WERI-Rb-1 (cell line): Measurements from ENCODE around the gene KCTD10.

ENCODE experiments used
- DNase-seq: peaks from one replicate; pipeline ENCODE4 v3.0.0-alpha.2; 2020
- H3K27ac ChIP-seq: fragments of 250-450 bp; sonication (Bioruptor Pico); 2 replicates; pipeline ENCODE4 v1.5.1; 2020; ENCODE audit warnings: mild to moderate bottlenecking, moderate library complexity
- H3K27me3 ChIP-seq: fragments of 250-450 bp; sonication (Bioruptor Pico); 2 replicates; pipeline ENCODE4 v1.5.1; 2021; ENCODE audit warnings: mild to moderate bottlenecking, low read depth, moderate library complexity; ENCODE audit not compliant: insufficient read depth, severe bottlenecking
- H3K36me3 ChIP-seq: fragments of 250-450 bp; sonication (Bioruptor Pico); 2 replicates; pipeline ENCODE4 v1.5.1; 2020; ENCODE audit warnings: mild to moderate bottlenecking, moderate library complexity
- H3K4me3 ChIP-seq: 2 replicates; pipeline ENCODE4 v1.5.1; 2011; ENCODE audit warnings: low read depth, mild to moderate bottlenecking, control low read depth, low read length
- H3K9me3 ChIP-seq: fragments of 250-450 bp; sonication (Bioruptor Pico); 2 replicates; pipeline ENCODE4 v1.5.1; 2021; ENCODE audit warnings: mild to moderate bottlenecking, moderate library complexity; ENCODE audit not compliant: severe bottlenecking
- CTCF ChIP-seq: IDR thresholded peaks from 2 replicates; pipeline ENCODE4 v1.5.1; 2011; ENCODE audit warnings: low read depth, mild to moderate bottlenecking, control low read depth, inconsistent platforms, low read length

The KCTD10 gene

GRCh38 chr12:109521831-109522230, 44.7 kb upstream of the KCTD10 start:
- TF ChIP-seq CTCF, result no peak
- Histone ChIP-seq H3K27me3 (no peaks in the 10 kb centered on the region), H3K36me3 (peaks cover 30% of the 10 kb centered on the region), H3K4me3 (no peak overlapping the region), H3K27ac (peak overlapping the region; percentile 97), H3K9me3 (no peaks in the 10 kb centered on the region)
- DNase-seq, result no peak

DNA sequence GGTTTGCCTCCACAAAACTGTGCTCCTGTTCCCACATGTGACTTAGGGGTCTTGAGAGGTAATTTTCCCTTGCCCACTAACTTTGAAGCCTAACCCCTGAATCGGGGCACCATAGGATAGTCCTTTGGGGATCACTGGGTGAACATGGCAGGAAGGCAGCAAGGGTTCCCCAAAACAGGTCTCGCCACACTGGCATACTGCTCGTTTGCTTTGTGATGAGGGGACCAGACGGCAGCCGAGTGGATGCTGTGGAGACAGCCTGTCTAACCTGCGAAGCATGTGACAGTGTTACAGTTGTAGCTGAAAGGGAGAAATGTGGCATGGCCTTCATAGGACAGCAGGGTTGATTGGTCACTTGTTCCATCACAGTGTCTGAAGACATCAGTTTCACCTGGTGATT, 42.7 kb upstream of the KCTD10 start:
- Histone ChIP-seq H3K27ac (peak overlapping the region; percentile 86), H3K9me3 (no peaks in the 10 kb centered on the region), H3K27me3 (no peaks in the 10 kb centered on the region), H3K4me3 (no peak overlapping the region), H3K36me3 (peaks cover 39% of the 10 kb centered on the region)
- no peak for DNase-seq
- no peak for TF ChIP-seq CTCF

DNA sequence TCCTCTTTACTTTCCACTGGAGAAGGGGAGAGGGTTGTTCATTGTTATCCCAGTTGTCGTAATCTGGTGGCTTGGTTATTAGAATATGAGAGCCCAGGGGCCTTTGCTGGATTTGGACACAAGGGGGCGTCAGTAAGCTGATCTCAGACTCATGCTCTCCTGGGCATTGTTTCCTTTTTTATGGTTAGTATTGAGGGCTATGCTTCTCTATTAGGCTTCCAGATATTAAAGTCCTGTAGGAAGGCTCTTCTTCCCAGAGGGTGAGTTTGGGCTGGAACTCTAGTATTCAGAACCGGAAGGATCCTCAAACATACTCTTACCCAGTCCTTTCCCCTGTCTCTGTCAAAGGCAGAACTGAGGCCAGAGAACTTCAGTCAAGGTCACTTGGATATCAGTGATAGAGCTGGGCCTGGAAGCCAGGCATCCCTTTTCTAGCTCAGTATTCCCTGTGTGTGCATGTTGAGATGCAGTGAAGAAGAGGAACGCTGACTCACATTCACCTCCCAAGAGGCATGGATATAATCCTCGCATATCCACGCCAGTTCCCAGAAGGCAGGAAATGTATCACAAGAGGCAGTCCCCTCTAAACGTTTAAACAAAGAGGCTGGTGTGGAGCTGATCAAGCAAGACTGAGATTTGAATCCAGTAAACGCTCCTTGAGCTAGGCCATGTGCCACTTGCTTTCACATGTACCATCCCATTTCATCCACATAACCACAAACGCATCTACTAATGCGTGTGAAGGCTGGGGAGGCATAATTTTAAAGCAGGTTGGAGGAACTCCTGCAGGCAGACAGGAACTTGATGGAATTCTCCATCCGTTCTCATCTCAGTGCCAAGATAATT, 41.9 kb upstream of the KCTD10 start:
- peaks cover 39% of the 10 kb centered on the region for H3K36me3 ChIP-seq
- H3K4me3 ChIP-seq, result no peak overlapping the region
- H3K27me3 ChIP-seq, result no peaks in the 10 kb centered on the region
- TF ChIP-seq CTCF, result peak; percentile 83
- H3K9me3 ChIP-seq, result no peaks in the 10 kb centered on the region
- DNase-seq, result peak; percentile 80
- H3K27ac ChIP-seq, result peak overlapping the region; percentile 86

GRCh38 chr12:109517619-109518018, 40.5 kb upstream of the KCTD10 start:
- Histone ChIP-seq H3K4me3 (no peak overlapping the region), H3K9me3 (no peaks in the 10 kb centered on the region), H3K27ac (peak overlapping the region; percentile 86), H3K27me3 (no peaks in the 10 kb centered on the region), H3K36me3 (peaks cover 37% of the 10 kb centered on the region)
- 0 out of 2 replicates have a peak, but pooled peaks have one; percentile 19 for TF ChIP-seq CTCF
- peak; percentile 82 for DNase-seq

DNA sequence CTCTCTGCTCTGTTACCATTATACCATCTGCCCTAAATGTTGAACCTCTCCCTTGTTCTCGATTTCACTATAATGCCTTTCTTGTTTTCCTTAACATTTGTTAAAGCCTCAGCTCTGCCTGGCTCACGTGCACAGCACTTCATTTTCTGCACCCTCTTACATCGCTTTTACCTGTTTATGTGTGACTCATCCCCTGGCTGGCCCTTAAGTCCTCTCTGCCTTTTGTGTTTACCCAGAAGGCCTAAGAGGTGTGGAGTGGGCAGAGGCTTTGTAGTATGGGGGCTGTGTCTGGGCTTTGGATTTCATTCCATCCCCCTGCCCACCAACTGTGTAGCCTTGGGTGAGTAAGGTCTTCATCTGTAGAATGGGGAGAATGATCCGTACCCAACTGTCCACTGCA, 36.9 kb upstream of the KCTD10 start:
- no peak for DNase-seq
- no peak for TF ChIP-seq CTCF
- peaks cover 40% of the 10 kb centered on the region for H3K36me3 ChIP-seq

GRCh38 chr12:109513051-109513450, 36.0 kb upstream of the KCTD10 start:
- Histone ChIP-seq H3K9me3 (no peaks in the 10 kb centered on the region), H3K27me3 (no peaks in the 10 kb centered on the region), H3K36me3 (peaks cover 45% of the 10 kb centered on the region), H3K27ac (no peak overlapping the region), H3K4me3 (no peak overlapping the region)
- no peak for TF ChIP-seq CTCF
- no peak for DNase-seq

More for the DNA sequence above, 36.9 kb upstream of the KCTD10 start:
- H3K4me3 ChIP-seq, result no peak overlapping the region
- H3K27ac ChIP-seq, result no peak overlapping the region
- no peaks in the 10 kb centered on the region for H3K27me3 ChIP-seq
- no peaks in the 10 kb centered on the region for H3K9me3 ChIP-seq
